Esophagus (tissue), 2 donors: Measurements from ENCODE around the gene SERPINB1. TPM values are rescaled to one million over a fixed set of nuclear protein-coding genes. Genes with fewer than 3 reads are reported as not detected.

ENCODE experiments used
- H3K27ac ChIP-seq, 2 donors: one replicate each; pipeline ENCODE4 v1.5.1; 2013; ENCODE audit warnings: low read depth in 2 of 2, mild to moderate bottlenecking in 2 of 2, inconsistent platforms in 1 of 2, low read length in 1 of 2, moderate library complexity in 1 of 2
- H3K27me3 ChIP-seq, 2 donors: one replicate each; pipeline ENCODE4 v1.6.1; 2013; ENCODE audit warnings: low read length in 2 of 2, control low read depth in 1 of 2, mild to moderate bottlenecking in 1 of 2; ENCODE audit not compliant: insufficient read depth in 2 of 2, control insufficient read depth in 1 of 2
- H3K36me3 ChIP-seq, 2 donors: one replicate each; pipeline ENCODE4 v1.6.1; 2013; ENCODE audit warnings: low read length in 1 of 2; ENCODE audit not compliant: control insufficient read depth in 2 of 2, insufficient read depth in 2 of 2
- H3K4me1 ChIP-seq, 2 donors: one replicate each; pipeline ENCODE4 v1.6.1; 2013; ENCODE audit warnings: low read length in 1 of 2; ENCODE audit not compliant: control insufficient read depth in 2 of 2, insufficient read depth in 2 of 2
- H3K4me3 ChIP-seq, 2 donors: one replicate each; pipeline ENCODE4 v1.5.1; 2013; ENCODE audit warnings: low read length in 2 of 2, mild to moderate bottlenecking in 2 of 2, low read depth in 1 of 2, moderate library complexity in 1 of 2
- H3K9me3 ChIP-seq, 2 donors: one replicate each; pipeline ENCODE4 v1.6.1; 2013; ENCODE audit warnings: mild to moderate bottlenecking in 2 of 2, low read depth in 1 of 2, low read length in 1 of 2, moderate library complexity in 1 of 2; ENCODE audit not compliant: control insufficient read depth in 2 of 2, insufficient read depth in 1 of 2
- WGBS, 2 donors: extraction: QIAGEN DNeasy Blood & Tissue Kit; methylation state at CpG; one replicate each; pipeline ENCODE4 v1.1.7; 2013; 5-methylcytosine and 5-hydroxymethylcytosine counted together
- polyA plus RNA-seq, 2 donors: library from polyadenylated mRNA; stranded (reverse); fragments of 200-250 nt; gene quantifications; one replicate each; pipeline ENCODE4 v1.2.3, GENCODE V29; 2013
- donor health status: healthy with polysubstance abuse.
- donor health status: Bipolar disorder and iron deficiency.

SERPINB1 gene
- polyA plus RNA-seq, 2 donors: 302 to 549 TPM

GRCh38 chr6:2792330-2793110 is 49.1 kb downstream of the SERPINB1 start:
- peak overlapping the region; percentile 80 to 88 for H3K27ac ChIP-seq
- 65 to 74% methylated on average over 17 of the region's 17 CpGs for WGBS, 2 donors
- peaks cover 6 to 12% of the 10 kb centered on the region in 2 donors for H3K4me1 ChIP-seq

GRCh38 chr6:2791450-2791974 is 50.2 kb downstream of the SERPINB1 start:
- Histone ChIP-seq H3K4me1 (peaks cover 6 to 7% of the 10 kb centered on the region in 2 donors), H3K36me3 (peaks cover 0 to 7% of the 10 kb centered on the region in 2 donors), H3K9me3 (no peaks in the 10 kb centered on the region), H3K27ac (peak overlapping the region; percentile 56 to 75), H3K4me3 (no peak overlapping the region), H3K27me3 (no peaks in the 10 kb centered on the region)
- WGBS, 2 donors: 51 to 60% methylated on average over 4 of the region's 4 CpGs

More at GRCh38 chr6:2792330-2793110, 49.1 kb downstream of the SERPINB1 start:
- no peaks in the 10 kb centered on the region for H3K9me3 ChIP-seq
- H3K27me3 ChIP-seq: no peaks in the 10 kb centered on the region
- H3K36me3 ChIP-seq: peaks cover 0 to 7% of the 10 kb centered on the region in 2 donors
- no peak overlapping the region for H3K4me3 ChIP-seq

- H3K36me3 ChIP-seq: peaks cover 0 to 12% of the 10 kb centered on the region in 2 donors
- no peaks in the 10 kb centered on the region for H3K9me3 ChIP-seq
- H3K4me1 ChIP-seq: peaks cover 6 to 7% of the 10 kb centered on the region in 2 donors
- 50% methylated on average over 11 of the region's 11 CpGs for WGBS, 2 donors
- no peaks in the 10 kb centered on the region for H3K27me3 ChIP-seq
- H3K4me3 ChIP-seq: no peak overlapping the region
- peak overlapping the region; percentile 49 to 77 for H3K27ac ChIP-seq
Observed at GRCh38 chr6:2790588-2791449, 50.8 kb downstream of the SERPINB1 start.

- no peak overlapping the region for H3K27ac ChIP-seq
- peaks cover 6 to 35% of the 10 kb centered on the region in 2 donors for H3K36me3 ChIP-seq
Observed at GRCh38 chr6:2786269-2786668, 55.4 kb downstream of the SERPINB1 start.

GRCh38 chr6:2784930-2785329 is 56.7 kb downstream of the SERPINB1 start:
- peaks cover 11 to 40% of the 10 kb centered on the region in 2 donors for H3K36me3 ChIP-seq
- H3K27me3 ChIP-seq: no peaks in the 10 kb centered on the region
- WGBS, 2 donors: 94 to 95% methylated on average over 7 of the region's 7 CpGs
- H3K27ac ChIP-seq: no peak overlapping the region
- H3K9me3 ChIP-seq: no peaks in the 10 kb centered on the region
- H3K4me3 ChIP-seq: no peak overlapping the region
- no peaks in the 10 kb centered on the region for H3K4me1 ChIP-seq

More at GRCh38 chr6:2786269-2786668, 55.4 kb downstream of the SERPINB1 start:
- H3K4me3 ChIP-seq: no peak overlapping the region
- no peaks in the 10 kb centered on the region for H3K27me3 ChIP-seq
- WGBS, 2 donors: 75 to 80% methylated on average over 4 of the region's 4 CpGs
- H3K4me1 ChIP-seq: peaks cover 0 to 2% of the 10 kb centered on the region in 2 donors
- no peaks in the 10 kb centered on the region for H3K9me3 ChIP-seq

- Histone ChIP-seq H3K9me3 (no peaks in the 10 kb centered on the region), H3K27me3 (no peaks in the 10 kb centered on the region), H3K4me1 (no peaks in the 10 kb centered on the region), H3K36me3 (peaks cover 16 to 44% of the 10 kb centered on the region in 2 donors), H3K4me3 (no peak overlapping the region), H3K27ac (no peak overlapping the region)
- WGBS, 2 donors: 84 to 88% methylated on average over 5 of the region's 5 CpGs
Observed at GRCh38 chr6:2784061-2784460, 57.6 kb downstream of the SERPINB1 start.

- Histone ChIP-seq H3K4me1 (no peaks in the 10 kb centered on the region), H3K9me3 (no peaks in the 10 kb centered on the region), H3K27me3 (no peaks in the 10 kb centered on the region), H3K27ac (no peak overlapping the region), H3K4me3 (no peak overlapping the region), H3K36me3 (peaks cover 17 to 43% of the 10 kb centered on the region in 2 donors)
- WGBS, 2 donors: 55 to 64% methylated on average over 19 of the region's 19 CpGs
Observed at GRCh38 chr6:2783188-2783963, 58.3 kb downstream of the SERPINB1 start.

GRCh38 chr6:2782825-2783187 is 58.9 kb downstream of the SERPINB1 start:
- peaks cover 17 to 42% of the 10 kb centered on the region in 2 donors for H3K36me3 ChIP-seq
- H3K4me1 ChIP-seq: no peaks in the 10 kb centered on the region
- H3K27me3 ChIP-seq: no peaks in the 10 kb centered on the region
- no peak overlapping the region for H3K27ac ChIP-seq
- WGBS, 2 donors: 80 to 87% methylated on average over 10 of the region's 10 CpGs
- no peaks in the 10 kb centered on the region for H3K9me3 ChIP-seq
- H3K4me3 ChIP-seq: no peak overlapping the region

- peaks cover 17 to 39% of the 10 kb centered on the region in 2 donors for H3K36me3 ChIP-seq
- H3K27ac ChIP-seq: no peak overlapping the region
- 90 to 91% methylated on average over 9 of the region's 9 CpGs for WGBS, 2 donors
Observed at GRCh38 chr6:2782356-2782708, 59.3 kb downstream of the SERPINB1 start.

More at GRCh38 chr6:2782356-2782708, 59.3 kb downstream of the SERPINB1 start:
- Histone ChIP-seq H3K4me1 (no peaks in the 10 kb centered on the region), H3K27me3 (no peaks in the 10 kb centered on the region), H3K9me3 (no peaks in the 10 kb centered on the region), H3K4me3 (no peak overlapping the region)
